ENCODE data around the gene PPP1R1B. TPM values are rescaled to one million over a fixed set of nuclear protein-coding genes. Genes with fewer than 3 reads are reported as not detected.

The PPP1R1B gene
- total RNA-seq, 2 experiments from 2014 or later: not detected

DNA sequence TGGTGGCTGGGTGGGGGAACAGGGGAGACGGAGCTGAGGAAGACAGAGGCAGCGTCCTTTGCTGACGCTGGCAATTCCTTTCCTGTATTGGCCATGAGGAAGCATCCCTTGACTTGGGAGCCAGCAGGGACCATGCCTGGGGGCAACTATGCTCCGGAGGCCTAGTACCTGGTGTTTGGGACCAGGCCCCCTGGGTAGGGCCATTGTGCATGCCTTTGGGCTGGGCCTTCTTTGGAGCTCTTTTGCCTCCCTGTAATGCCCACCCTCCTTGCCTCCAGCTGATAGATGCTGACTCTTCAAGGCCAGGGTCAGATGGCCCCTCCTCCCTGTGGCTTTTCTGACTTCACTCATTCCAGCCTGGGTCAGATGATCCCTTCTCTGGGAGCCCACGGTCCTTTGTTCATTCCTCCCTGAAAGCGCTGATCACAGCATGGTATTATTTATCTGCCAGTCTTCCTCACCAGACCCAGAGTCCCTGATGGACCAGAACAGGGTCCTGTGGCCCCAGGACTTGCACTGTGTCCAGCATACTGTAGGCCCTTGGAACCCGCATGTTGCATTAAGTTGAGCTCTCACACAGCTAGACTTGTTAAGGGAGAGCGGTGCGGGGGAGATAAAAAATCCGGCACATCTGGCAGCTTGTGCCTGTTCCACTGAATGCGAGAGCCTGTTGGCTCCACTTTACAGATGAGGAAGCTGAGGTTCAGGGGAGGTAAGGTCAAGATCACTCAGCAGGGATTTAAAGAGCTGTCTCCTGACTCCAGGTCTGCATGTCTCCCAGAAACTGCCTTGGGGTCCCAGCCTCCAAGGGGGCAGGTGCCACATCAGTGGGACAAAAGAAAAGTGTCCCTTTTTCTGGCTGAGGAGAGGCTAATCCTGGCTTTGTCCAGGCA is 13.1 kb downstream of the PPP1R1B start:
- CTCF ChIA-PET: interaction anchor here (9.8 to 10.6 kb wide), 2 partner anchors 14 to 18 kb away, joined by 97 to 115 read pairs; no protein-coding TSS in a partner anchor
- ATAC-seq: no peak
- Mint-ChIP-seq H3K27me3 (ENCODE audit: low read depth) (no peaks in the 10 kb centered on the region), H3K27ac (peak overlapping the region; percentile 32), H3K4me3 (peak overlapping the region; percentile 28), H3K9me3 (ENCODE audit: insufficient read depth) (no peaks in the 10 kb centered on the region), H3K36me3 (ENCODE audit: low read depth) (peaks cover 10% of the 10 kb centered on the region), H3K4me1 (ENCODE audit: low read depth) (peaks cover 81% of the 10 kb centered on the region)
- DNase-seq: no peak
- POLR2A ChIA-PET: interaction anchor here (1.8 kb wide), 1 partner anchor 48 kb away, joined by 5 read pairs; the partner anchor contains the start of gene PGAP3

DNA sequence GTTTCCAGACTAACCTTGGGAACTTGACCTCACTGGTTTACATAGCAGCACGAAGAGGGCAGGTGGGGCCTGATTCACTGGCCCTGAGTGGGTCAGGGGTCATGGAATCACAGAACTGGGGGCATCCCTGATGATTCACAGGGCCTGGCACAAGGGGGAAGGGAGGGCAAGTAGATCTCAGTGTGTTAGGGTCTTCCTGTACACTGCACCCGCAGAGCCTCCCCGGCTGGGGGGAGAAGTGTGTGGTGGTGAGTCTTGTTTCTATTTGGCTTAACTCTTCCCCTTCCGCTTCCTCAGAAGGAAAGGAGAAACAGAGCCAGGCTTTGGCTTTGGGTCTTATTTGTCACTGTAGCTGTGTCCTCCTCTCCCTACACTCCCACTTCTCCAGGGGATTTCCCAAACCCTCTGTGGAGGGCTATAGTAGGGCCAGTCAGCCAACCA is 13.9 kb downstream of the PPP1R1B start:
- POLR2A ChIA-PET: no interaction called here
- Mint-ChIP-seq H3K4me1 (ENCODE audit: low read depth) (peaks cover 82% of the 10 kb centered on the region), H3K27me3 (ENCODE audit: low read depth) (no peaks in the 10 kb centered on the region), H3K4me3 (peak overlapping the region; percentile 23), H3K27ac (peak overlapping the region; percentile 34), H3K36me3 (ENCODE audit: low read depth) (peaks cover 12% of the 10 kb centered on the region), H3K9me3 (ENCODE audit: insufficient read depth) (no peaks in the 10 kb centered on the region)
- no peak for ATAC-seq
- no peak for DNase-seq
- CTCF ChIA-PET: interaction anchor here (9.8 to 10.6 kb wide), 2 partner anchors 13 to 19 kb away, joined by 97 to 115 read pairs; no protein-coding TSS in a partner anchor

DNA sequence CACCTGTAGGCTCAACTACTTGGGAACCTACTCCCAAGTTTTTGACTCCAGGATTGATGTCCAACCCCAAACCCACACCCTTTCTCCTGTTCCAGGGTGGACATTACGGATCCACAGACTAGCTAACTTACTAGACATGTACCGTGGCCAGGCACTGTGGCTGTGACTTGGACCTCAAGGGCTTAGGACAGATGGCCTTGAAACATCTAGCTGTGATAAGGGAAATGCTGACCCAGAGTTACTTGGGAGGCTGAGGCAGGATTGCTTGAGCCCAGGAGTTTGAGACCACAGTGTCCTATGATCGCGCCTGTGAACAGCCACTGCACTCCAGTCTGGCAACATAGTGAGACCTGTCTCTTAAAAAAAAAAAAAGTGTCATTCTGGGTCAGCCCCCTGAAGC is 14.3 kb downstream of the PPP1R1B start:
- DNase-seq (no peak), ATAC-seq (no peak)
- ChIA-PET CTCF (interaction anchor here (9.8 to 10.6 kb wide), 2 partner anchors 12 to 19 kb away, joined by 97 to 115 read pairs; no protein-coding TSS in a partner anchor), POLR2A (interaction anchor here (0.6 kb wide), 1 partner anchor 332 kb away, joined by 3 read pairs; no protein-coding TSS in a partner anchor)
- Mint-ChIP-seq H3K4me1 (ENCODE audit: low read depth) (peaks cover 77% of the 10 kb centered on the region), H3K9me3 (ENCODE audit: insufficient read depth) (no peaks in the 10 kb centered on the region), H3K27ac (no peak overlapping the region), H3K4me3 (no peak overlapping the region), H3K27me3 (ENCODE audit: low read depth) (no peaks in the 10 kb centered on the region), H3K36me3 (ENCODE audit: low read depth) (peaks cover 13% of the 10 kb centered on the region)

- Mint-ChIP-seq H3K4me1 (ENCODE audit: low read depth) (peaks cover 72% of the 10 kb centered on the region), H3K36me3 (ENCODE audit: low read depth) (peaks cover 13% of the 10 kb centered on the region), H3K27ac (no peak overlapping the region), H3K27me3 (ENCODE audit: low read depth) (no peaks in the 10 kb centered on the region), H3K9me3 (ENCODE audit: insufficient read depth) (no peaks in the 10 kb centered on the region), H3K4me3 (no peak overlapping the region)
- CTCF ChIA-PET: interaction anchor here (9.8 to 10.6 kb wide), 2 partner anchors 11 to 20 kb away, joined by 97 to 115 read pairs; no protein-coding TSS in a partner anchor
- POLR2A ChIA-PET: no interaction called here
- no peak for DNase-seq
- ATAC-seq: no peak
These were observed 15.1 kb downstream of the PPP1R1B start for GRCh38 chr17:39641883-39642282.

GRCh38 chr17:39642291-39643074 is 15.7 kb downstream of the PPP1R1B start:
- DNase-seq: no peak
- Mint-ChIP-seq H3K36me3 (ENCODE audit: low read depth) (peaks cover 13% of the 10 kb centered on the region), H3K27me3 (ENCODE audit: low read depth) (no peaks in the 10 kb centered on the region), H3K27ac (peak overlapping the region; percentile 28), H3K4me3 (no peak overlapping the region), H3K9me3 (ENCODE audit: insufficient read depth) (no peaks in the 10 kb centered on the region), H3K4me1 (ENCODE audit: low read depth) (peaks cover 72% of the 10 kb centered on the region)
- ChIA-PET POLR2A (no interaction called here), CTCF (interaction anchor here (1.0 to 10.6 kb wide), 4 partner anchors 8 to 21 kb away, joined by 3 to 115 read pairs (median 50); no protein-coding TSS in a partner anchor)
- no peak for ATAC-seq

- Mint-ChIP-seq H3K4me1 (ENCODE audit: low read depth) (peaks cover 64% of the 10 kb centered on the region), H3K27ac (no peak overlapping the region)
These were observed 16.5 kb downstream of the PPP1R1B start for GRCh38 chr17:39643271-39643670.

DNA sequence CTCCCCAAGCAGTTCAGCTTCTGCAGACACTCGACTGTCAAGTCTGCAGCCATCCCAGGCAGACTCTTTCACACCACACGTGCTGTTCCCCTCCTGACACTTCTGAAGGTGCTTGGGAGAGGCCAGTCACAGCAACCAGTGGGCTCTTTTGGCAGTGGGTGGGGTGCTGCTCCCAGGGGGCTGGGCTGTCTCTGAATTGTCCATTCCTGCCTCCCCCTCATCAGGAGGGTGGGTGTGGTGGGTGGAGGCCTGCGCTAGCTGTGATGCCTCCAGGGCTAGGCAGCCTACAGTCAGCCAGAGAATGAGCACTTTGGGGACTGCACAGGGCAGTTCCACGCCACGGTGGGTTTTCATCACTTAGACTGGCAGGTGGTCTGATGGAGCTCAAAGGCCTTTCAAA is 20.5 kb downstream of the PPP1R1B start:
- CTCF ChIA-PET: interaction anchor here (1.6 to 9.0 kb wide), 2 partner anchors 13 to 24 kb away, joined by 5 to 156 read pairs; partner anchors contain the start of gene PPP1R1B
- no peak for ATAC-seq
- Mint-ChIP-seq H3K27me3 (ENCODE audit: low read depth) (no peaks in the 10 kb centered on the region), H3K9me3 (ENCODE audit: insufficient read depth) (no peaks in the 10 kb centered on the region), H3K36me3 (ENCODE audit: low read depth) (peaks cover 7% of the 10 kb centered on the region), H3K4me1 (ENCODE audit: low read depth) (peaks cover 43% of the 10 kb centered on the region), H3K27ac (no peak overlapping the region), H3K4me3 (no peak overlapping the region)
- no peak for DNase-seq
- POLR2A ChIA-PET: interaction anchor here (0.8 to 1.5 kb wide), 2 partner anchors 9 to 202 kb away, joined by 3 to 5 read pairs; no protein-coding TSS in a partner anchor

More at GRCh38 chr17:39643271-39643670, 16.5 kb downstream of the PPP1R1B start:
- ChIA-PET POLR2A (no interaction called here), CTCF (interaction anchor here (1.0 to 10.6 kb wide), 5 partner anchors 9 to 22 kb away, joined by 3 to 115 read pairs (median 4); no protein-coding TSS in a partner anchor)
- H3K27me3 Mint-ChIP-seq (ENCODE audit: low read depth): no peaks in the 10 kb centered on the region
- H3K9me3 Mint-ChIP-seq (ENCODE audit: insufficient read depth): no peaks in the 10 kb centered on the region
- DNase-seq: no peak
- no peak for ATAC-seq
- no peak overlapping the region for H3K4me3 Mint-ChIP-seq
- peaks cover 8% of the 10 kb centered on the region for H3K36me3 Mint-ChIP-seq (ENCODE audit: low read depth)

DNA sequence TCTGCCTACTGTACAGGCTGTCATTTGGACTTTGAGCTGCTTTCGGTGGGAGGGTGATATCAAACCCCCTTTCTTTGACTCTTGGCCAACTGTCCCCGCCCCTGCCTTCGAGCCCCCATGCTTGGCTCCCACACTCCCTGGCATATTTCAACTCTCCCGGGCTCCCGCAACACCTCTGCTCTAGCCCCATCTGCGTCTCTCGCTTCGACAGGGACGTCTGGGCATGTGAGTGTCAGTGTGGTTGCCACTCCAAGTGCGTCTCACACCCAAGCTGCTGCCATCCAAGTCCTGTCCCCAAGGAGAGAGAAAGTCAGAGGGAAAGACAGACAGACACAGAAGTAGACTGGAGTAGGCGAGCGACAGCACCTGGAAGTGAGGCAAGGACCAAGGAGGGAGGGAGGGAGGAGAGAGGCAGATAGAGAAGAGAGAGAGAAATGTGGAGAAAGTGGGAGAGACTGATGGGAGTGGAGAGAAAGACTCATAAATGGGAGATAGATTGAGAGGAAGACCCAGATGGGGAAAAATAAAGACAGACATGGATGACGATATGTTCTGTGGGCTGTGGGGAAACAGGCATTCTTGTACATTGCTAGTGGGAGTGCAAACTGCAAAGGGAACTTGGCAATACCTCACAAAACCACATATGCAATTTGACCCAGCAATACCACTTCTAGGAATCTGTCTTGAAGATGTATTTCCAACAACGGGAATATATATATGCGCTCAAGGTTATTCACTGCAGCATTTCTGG is 22.0 kb downstream of the PPP1R1B start:
- ChIA-PET CTCF (interaction anchor here (0.9 to 9.0 kb wide), 5 partner anchors 14 to 81 kb away, joined by 3 to 156 read pairs (median 5); partner anchors contain the start of genes PNMT and PPP1R1B), POLR2A (interaction anchor here (1.1 to 1.5 kb wide), 2 partner anchors 11 to 186 kb away, joined by 3 to 5 read pairs; no protein-coding TSS in a partner anchor)
- Mint-ChIP-seq H3K36me3 (ENCODE audit: low read depth) (peaks cover 10% of the 10 kb centered on the region), H3K9me3 (ENCODE audit: insufficient read depth) (no peaks in the 10 kb centered on the region), H3K4me1 (ENCODE audit: low read depth) (peaks cover 33% of the 10 kb centered on the region), H3K27ac (no peak overlapping the region), H3K27me3 (ENCODE audit: low read depth) (no peaks in the 10 kb centered on the region), H3K4me3 (no peak overlapping the region)
- ATAC-seq (no peak), DNase-seq (no peak)

DNA sequence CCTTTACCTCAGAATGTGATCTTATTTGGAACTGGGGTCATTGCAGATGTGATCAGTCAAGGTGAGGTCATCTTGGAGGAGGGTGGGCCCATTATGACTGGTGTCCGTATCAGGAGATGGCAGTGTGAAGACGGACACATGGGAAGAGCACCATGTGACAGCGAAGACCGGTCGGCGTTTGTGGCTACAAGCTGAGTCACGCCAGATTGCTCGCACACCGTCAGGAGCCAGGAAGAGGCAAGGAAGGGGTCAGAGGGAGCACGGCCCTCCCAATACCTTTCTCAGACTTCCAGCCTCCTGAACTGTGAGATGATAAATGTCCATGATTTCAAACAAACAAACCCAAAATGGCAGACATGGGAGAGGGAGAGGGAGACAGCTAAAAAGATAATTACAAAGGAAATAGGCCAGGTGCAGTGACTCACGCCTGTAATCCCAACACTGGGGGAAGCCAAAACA is 23.4 kb downstream of the PPP1R1B start:
- Mint-ChIP-seq H3K27ac (no peak overlapping the region), H3K27me3 (ENCODE audit: low read depth) (no peaks in the 10 kb centered on the region), H3K4me3 (no peak overlapping the region), H3K9me3 (ENCODE audit: insufficient read depth) (no peaks in the 10 kb centered on the region), H3K4me1 (ENCODE audit: low read depth) (peaks cover 31% of the 10 kb centered on the region), H3K36me3 (ENCODE audit: low read depth) (peaks cover 12% of the 10 kb centered on the region)
- ATAC-seq (no peak), DNase-seq (no peak)
- ChIA-PET CTCF (interaction anchor here (1.6 to 9.0 kb wide), 3 partner anchors 16 to 35 kb away, joined by 4 to 156 read pairs (median 45); partner anchors contain the start of gene PPP1R1B), POLR2A (no interaction called here)

DNA sequence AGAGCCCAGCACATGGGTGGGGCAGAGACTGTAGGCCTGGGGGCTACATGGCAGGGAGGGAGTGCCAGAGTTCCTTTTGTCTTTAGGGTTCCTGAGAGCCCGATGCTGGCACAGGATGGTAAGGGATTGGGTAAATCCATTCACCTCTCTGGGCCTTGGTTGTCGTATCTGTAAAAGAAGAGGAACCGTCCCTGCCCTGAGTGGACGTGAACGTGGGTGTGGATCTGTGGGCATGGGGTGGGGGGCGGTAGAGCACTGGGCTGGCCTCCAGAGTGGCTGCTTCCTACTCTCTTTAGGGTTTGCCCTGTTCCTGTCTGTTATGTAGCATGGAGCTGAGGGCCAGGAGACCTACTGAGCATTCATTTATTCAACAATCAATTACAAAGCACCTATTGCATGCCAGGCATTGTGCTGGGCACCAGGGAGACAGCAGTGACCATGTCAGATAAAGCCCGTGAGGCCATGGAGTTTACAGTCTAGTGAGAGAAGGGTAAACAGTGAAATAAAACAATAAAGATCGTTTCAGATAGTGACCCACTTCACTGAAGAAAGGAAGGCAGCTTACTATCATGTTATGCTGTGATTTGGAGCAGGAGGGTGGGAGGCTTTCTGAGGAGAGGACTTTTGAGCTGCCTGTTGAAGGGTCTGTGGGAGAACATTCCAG is 25.3 kb downstream of the PPP1R1B start:
- Mint-ChIP-seq H3K4me3 (no peak overlapping the region), H3K27me3 (ENCODE audit: low read depth) (no peaks in the 10 kb centered on the region), H3K9me3 (ENCODE audit: insufficient read depth) (no peaks in the 10 kb centered on the region), H3K27ac (peak overlapping the region; percentile 37), H3K36me3 (ENCODE audit: low read depth) (peaks cover 14% of the 10 kb centered on the region), H3K4me1 (ENCODE audit: low read depth) (peaks cover 31% of the 10 kb centered on the region)
- CTCF ChIA-PET: interaction anchor here (0.7 to 9.0 kb wide), 10 partner anchors 11 to 97 kb away, joined by 3 to 156 read pairs (median 5); partner anchors contain the start of genes PNMT, PPP1R1B and STARD3
- no peak for ATAC-seq
- no peak for DNase-seq
- POLR2A ChIA-PET: no interaction called here
